IgD-negative memory B cell (primary cell): ENCODE data around the gene DDX17. TPM values are rescaled to one million over a fixed set of nuclear protein-coding genes. Genes with fewer than 3 reads are reported as not detected.

Experiments
- H3K27ac Mint-ChIP-seq, 3 donors: one replicate each; pipeline ENCODE4 v1.8.0; 2020 to 2022; ENCODE audit warnings: mild to moderate bottlenecking in 3 of 3, mixed read lengths in 3 of 3, moderate library complexity in 1 of 3
- H3K27me3 Mint-ChIP-seq: one replicate; pipeline ENCODE4 v1.8.0; 2021; ENCODE audit warnings: mixed read lengths
- H3K36me3 Mint-ChIP-seq: one replicate; pipeline ENCODE4 v1.8.0; 2020; ENCODE audit warnings: mild to moderate bottlenecking, mixed read lengths
- H3K4me1 Mint-ChIP-seq, 3 donors: one replicate each; pipeline ENCODE4 v1.8.0; 2020 to 2022; ENCODE audit warnings: mixed read lengths in 3 of 3, mild to moderate bottlenecking in 1 of 3
- H3K4me3 Mint-ChIP-seq, 4 donors: one replicate each; pipeline ENCODE4 v1.8.0; 2020 to 2022; ENCODE audit warnings: mild to moderate bottlenecking in 4 of 4, mixed read lengths in 4 of 4, moderate library complexity in 3 of 4
- H3K9me3 Mint-ChIP-seq, 3 donors: one replicate each; pipeline ENCODE4 v1.8.0; 2020 to 2021; ENCODE audit warnings: mixed read lengths in 3 of 3, mild to moderate bottlenecking in 1 of 3
- polyA plus RNA-seq: library from polyadenylated mRNA; unstranded; fragments of 300-500 nt; fragmentation: Illumina TruSeq; gene quantifications from one replicate; pipeline ENCODE4 v1.2.3, GENCODE V29; 2021

Gene DDX17
- polyA plus RNA-seq, 1 donor from 2014 or later: 55.9 TPM

- H3K4me3 Mint-ChIP-seq: no peak overlapping the region
- H3K9me3 Mint-ChIP-seq: no peaks in the 10 kb centered on the region
- H3K36me3 Mint-ChIP-seq: peaks cover 4% of the 10 kb centered on the region
- no peak overlapping the region for H3K27ac Mint-ChIP-seq
- H3K27me3 Mint-ChIP-seq: peaks cover 27% of the 10 kb centered on the region
- peaks cover 0 to 3% (median 0%) of the 10 kb centered on the region in 3 donors for H3K4me1 Mint-ChIP-seq
These were observed 65.3 kb downstream of the DDX17 start for GRCh38 chr22:38440747-38441350.

- no peaks in the 10 kb centered on the region for H3K4me1 Mint-ChIP-seq
These were observed 68.7 kb downstream of the DDX17 start for GRCh38 chr22:38437416-38437815.

GRCh38 chr22:38436629-38437395 lies 69.3 kb downstream of the DDX17 start:
- Mint-ChIP-seq H3K27ac (no peak overlapping the region), H3K4me1 (peaks cover 0 to 2% (median 0%) of the 10 kb centered on the region in 3 donors), H3K36me3 (peaks cover 4% of the 10 kb centered on the region), H3K27me3 (peaks cover 13% of the 10 kb centered on the region), H3K9me3 (no peaks in the 10 kb centered on the region), H3K4me3 (no peak overlapping the region)

More at GRCh38 chr22:38437416-38437815, 68.7 kb downstream of the DDX17 start:
- Mint-ChIP-seq H3K27ac (no peak overlapping the region), H3K27me3 (peaks cover 11% of the 10 kb centered on the region), H3K9me3 (no peaks in the 10 kb centered on the region), H3K36me3 (peaks cover 4% of the 10 kb centered on the region), H3K4me3 (no peak overlapping the region)

GRCh38 chr22:38435965-38436364 lies 70.1 kb downstream of the DDX17 start:
- peaks cover 13% of the 10 kb centered on the region for H3K27me3 Mint-ChIP-seq
- H3K4me1 Mint-ChIP-seq: peaks cover 0 to 2% (median 0%) of the 10 kb centered on the region in 3 donors
- H3K9me3 Mint-ChIP-seq: no peaks in the 10 kb centered on the region
- peaks cover 4% of the 10 kb centered on the region for H3K36me3 Mint-ChIP-seq
- H3K4me3 Mint-ChIP-seq: no peak overlapping the region
- H3K27ac Mint-ChIP-seq: peak overlapping the region in 1 of 3 donors; percentile 95

DNA sequence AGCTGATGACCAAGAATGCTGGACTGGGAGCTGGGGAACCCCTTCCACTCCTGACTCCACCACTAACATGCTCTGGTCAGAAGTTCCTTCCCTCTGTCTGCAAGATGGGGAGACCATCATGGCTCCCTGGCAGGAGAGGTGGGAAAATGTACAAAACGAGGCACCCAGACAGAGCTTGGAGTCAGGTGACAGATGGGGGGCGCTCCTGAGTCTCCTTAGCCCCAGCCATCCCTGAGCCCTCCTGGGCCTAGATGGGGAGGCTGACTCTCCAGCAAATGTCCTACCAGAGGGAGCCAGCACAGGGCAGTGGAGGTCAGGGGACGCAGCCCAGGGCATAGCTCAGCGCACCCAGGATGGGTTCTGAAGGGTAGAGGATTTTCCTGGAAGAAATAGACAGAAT lies 71.1 kb downstream of the DDX17 start:
- H3K36me3 Mint-ChIP-seq: peaks cover 1% of the 10 kb centered on the region
- H3K27ac Mint-ChIP-seq: no peak overlapping the region
- no peak overlapping the region for H3K4me3 Mint-ChIP-seq
- no peaks in the 10 kb centered on the region for H3K9me3 Mint-ChIP-seq
- peaks cover 9% of the 10 kb centered on the region for H3K27me3 Mint-ChIP-seq
- peaks cover 0 to 2% (median 0%) of the 10 kb centered on the region in 3 donors for H3K4me1 Mint-ChIP-seq

GRCh38 chr22:38433871-38434270 lies 72.2 kb downstream of the DDX17 start:
- Mint-ChIP-seq H3K9me3 (no peaks in the 10 kb centered on the region), H3K27ac (no peak overlapping the region), H3K36me3 (peaks cover 1% of the 10 kb centered on the region)

More at GRCh38 chr22:38433871-38434270, 72.2 kb downstream of the DDX17 start:
- Mint-ChIP-seq H3K4me1 (peaks cover 0 to 2% (median 0%) of the 10 kb centered on the region in 3 donors), H3K27me3 (peaks cover 9% of the 10 kb centered on the region), H3K4me3 (no peak overlapping the region)

Other genes with a start within 250 kb of the DDX17 start
- gene TMEM184B, start 233.3 kb downstream of the DDX17 start, polyA plus RNA-seq: 5.9 TPM
- 12.6 TPM for gene CSNK1E, start 188.9 kb downstream of the DDX17 start, polyA plus RNA-seq
- not detected for gene KCNJ4, start 51.1 kb downstream of the DDX17 start, polyA plus RNA-seq
- 0.56 TPM for gene KDELR3, start 38.2 kb downstream of the DDX17 start, polyA plus RNA-seq
- not detected for gene DMC1, start 63.9 kb upstream of the DDX17 start, polyA plus RNA-seq
- gene FAM227A, start 150.1 kb upstream of the DDX17 start, polyA plus RNA-seq: not detected
- 4.9 TPM for gene CBY1, start 150.3 kb upstream of the DDX17 start, polyA plus RNA-seq
- gene TOMM22, start 175.6 kb upstream of the DDX17 start, polyA plus RNA-seq: 67.0 TPM
- gene JOSD1, start 194.6 kb upstream of the DDX17 start, polyA plus RNA-seq: 5.4 TPM
- gene GTPBP1, start 199.6 kb upstream of the DDX17 start, polyA plus RNA-seq: 46.7 TPM
- gene SUN2, start 249.7 kb upstream of the DDX17 start, polyA plus RNA-seq: 206 TPM